Duodenal mucosa (tissue), 2 donors: ENCODE measurements around the gene TWSG1.

Experiments used
- H3K27ac ChIP-seq: one replicate; pipeline ENCODE4 v1.7.0; 2013; ENCODE audit warnings: low read depth, low read length
- H3K27me3 ChIP-seq, 2 donors: one replicate each; pipeline ENCODE4 v1.7.0; 2013; ENCODE audit warnings: low read length in 2 of 2, control low read depth in 1 of 2; ENCODE audit not compliant: insufficient read depth in 2 of 2, control insufficient read depth in 1 of 2
- H3K36me3 ChIP-seq, 2 donors: one replicate each; pipeline ENCODE4 v1.7.0; 2013; ENCODE audit warnings: low read length in 2 of 2, control low read depth in 1 of 2; ENCODE audit not compliant: insufficient read depth in 2 of 2, control insufficient read depth in 1 of 2
- H3K4me1 ChIP-seq, 2 donors: one replicate each; pipeline ENCODE4 v1.7.0; 2013; ENCODE audit warnings: low read length in 2 of 2, control low read depth in 1 of 2; ENCODE audit not compliant: insufficient read depth in 2 of 2, control insufficient read depth in 1 of 2
- H3K4me3 ChIP-seq, 2 donors: one replicate each; pipeline ENCODE4 v1.7.0; 2013; ENCODE audit warnings: low read length in 2 of 2, low read depth in 1 of 2
- H3K9ac ChIP-seq, 2 donors: one replicate each; pipeline ENCODE4 v1.7.0; 2013; ENCODE audit warnings: low read length in 2 of 2, low read depth in 1 of 2
- H3K9me3 ChIP-seq, 2 donors: one replicate each; pipeline ENCODE4 v1.7.0; 2013; ENCODE audit warnings: low read length in 2 of 2, control low read depth in 1 of 2; ENCODE audit not compliant: control insufficient read depth in 1 of 2

TWSG1 gene

DNA sequence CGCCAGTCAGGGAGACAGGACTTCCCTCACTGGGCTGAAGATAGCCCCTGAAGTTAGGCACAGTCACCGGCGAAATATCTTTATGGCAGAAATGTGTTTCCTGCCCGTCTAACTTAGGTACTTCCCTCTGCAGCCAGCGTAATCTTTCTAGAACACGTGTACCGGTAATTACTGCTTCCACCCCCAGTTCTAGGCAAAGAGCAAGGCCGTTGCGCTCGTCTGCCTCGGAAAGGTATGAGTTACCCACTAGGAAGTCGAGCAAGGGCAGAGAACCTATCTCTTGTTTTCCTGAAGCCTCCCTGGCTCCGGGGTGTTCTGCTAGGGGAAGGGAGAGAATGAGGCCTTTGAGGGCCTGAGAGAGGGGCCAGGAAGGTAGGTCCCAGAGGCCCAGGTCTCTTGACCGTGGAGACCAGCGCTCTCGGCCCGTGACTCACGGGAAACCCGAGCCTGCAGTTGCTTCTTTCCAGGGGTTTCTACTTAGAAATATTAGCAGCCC lies 70.0 kb downstream of the TWSG1 start:
- H3K36me3 ChIP-seq = no peaks in the 10 kb centered on the region
- no peak overlapping the region for H3K27ac ChIP-seq
- no peaks in the 10 kb centered on the region for H3K4me1 ChIP-seq
- H3K9ac ChIP-seq = peak overlapping the region in 1 of 2 donors; percentile 2
- H3K4me3 ChIP-seq = peak overlapping the region; percentile 0 to 29
- H3K9me3 ChIP-seq = no peaks in the 10 kb centered on the region
- no peaks in the 10 kb centered on the region for H3K27me3 ChIP-seq

DNA sequence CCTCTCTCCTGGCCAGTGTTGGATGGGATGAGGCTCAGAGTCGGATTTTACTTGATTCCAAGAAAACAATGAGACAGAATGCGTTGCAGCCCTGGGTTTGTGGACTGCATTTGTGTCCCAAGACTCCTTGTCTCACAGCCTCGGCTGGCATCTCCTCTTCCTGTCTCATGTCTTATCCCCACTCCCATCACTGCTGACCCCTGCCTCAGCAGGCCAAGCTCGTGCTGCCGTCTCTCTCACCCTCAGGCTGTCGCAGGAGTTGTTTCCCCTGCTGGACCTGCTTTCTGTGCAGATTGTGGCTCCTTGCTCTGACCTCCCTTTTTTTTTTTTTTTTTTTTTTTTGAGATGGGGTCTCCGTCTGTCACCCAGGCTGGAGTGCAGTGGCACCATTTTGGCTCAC lies 70.6 kb downstream of the TWSG1 start:
- H3K27me3 ChIP-seq = no peaks in the 10 kb centered on the region
- H3K4me3 ChIP-seq = no peak overlapping the region
- no peak overlapping the region for H3K27ac ChIP-seq
- H3K9ac ChIP-seq = no peak overlapping the region
- H3K36me3 ChIP-seq = no peaks in the 10 kb centered on the region
- no peaks in the 10 kb centered on the region for H3K4me1 ChIP-seq
- no peaks in the 10 kb centered on the region for H3K9me3 ChIP-seq

DNA sequence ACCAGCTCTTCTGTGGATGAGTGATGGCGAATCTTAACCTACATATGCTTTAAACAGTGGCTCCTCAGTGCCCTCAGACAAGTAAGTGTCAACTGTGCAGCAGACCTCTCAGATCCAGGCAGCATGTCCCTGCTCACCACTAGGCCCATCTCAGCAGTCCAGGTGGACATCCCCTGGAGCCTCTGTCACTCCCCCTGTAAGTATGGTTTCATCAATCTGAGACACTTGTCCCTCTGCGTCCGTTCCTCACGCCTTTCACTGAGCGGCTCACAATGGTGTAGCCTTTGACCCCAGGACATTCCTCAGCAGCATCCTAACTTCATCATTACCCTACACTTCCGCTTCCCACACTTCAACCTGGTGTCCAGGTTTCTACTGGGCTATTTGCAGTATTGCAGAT lies 71.4 kb downstream of the TWSG1 start:
- no peaks in the 10 kb centered on the region for H3K4me1 ChIP-seq
- no peaks in the 10 kb centered on the region for H3K27me3 ChIP-seq
- no peak overlapping the region for H3K9ac ChIP-seq
- no peaks in the 10 kb centered on the region for H3K36me3 ChIP-seq
- no peaks in the 10 kb centered on the region for H3K9me3 ChIP-seq
- H3K27ac ChIP-seq = no peak overlapping the region
- H3K4me3 ChIP-seq = no peak overlapping the region

DNA sequence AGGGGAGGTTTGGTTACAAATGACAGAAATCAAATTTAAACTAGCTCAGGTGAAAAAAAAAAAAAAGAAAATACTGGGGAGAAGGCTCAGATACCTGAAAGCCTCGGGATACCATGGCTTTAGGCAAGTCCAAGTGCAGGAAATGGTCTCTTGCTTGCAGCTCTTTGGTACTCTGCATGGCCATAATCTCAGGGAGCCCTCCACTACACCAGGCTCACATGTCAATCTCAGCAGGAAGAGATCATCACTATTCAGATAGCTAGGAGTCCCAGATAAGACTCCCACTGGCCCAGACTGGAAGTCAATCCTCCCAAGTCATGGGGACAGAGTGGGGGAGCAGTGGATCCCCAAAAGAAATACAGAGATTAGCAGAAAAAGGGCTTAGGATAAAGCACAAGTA lies 75.9 kb downstream of the TWSG1 start:
- Histone ChIP-seq H3K36me3 (no peaks in the 10 kb centered on the region), H3K27me3 (no peaks in the 10 kb centered on the region), H3K9ac (no peak overlapping the region), H3K4me1 (no peaks in the 10 kb centered on the region), H3K4me3 (no peak overlapping the region), H3K9me3 (no peaks in the 10 kb centered on the region), H3K27ac (no peak overlapping the region)

DNA sequence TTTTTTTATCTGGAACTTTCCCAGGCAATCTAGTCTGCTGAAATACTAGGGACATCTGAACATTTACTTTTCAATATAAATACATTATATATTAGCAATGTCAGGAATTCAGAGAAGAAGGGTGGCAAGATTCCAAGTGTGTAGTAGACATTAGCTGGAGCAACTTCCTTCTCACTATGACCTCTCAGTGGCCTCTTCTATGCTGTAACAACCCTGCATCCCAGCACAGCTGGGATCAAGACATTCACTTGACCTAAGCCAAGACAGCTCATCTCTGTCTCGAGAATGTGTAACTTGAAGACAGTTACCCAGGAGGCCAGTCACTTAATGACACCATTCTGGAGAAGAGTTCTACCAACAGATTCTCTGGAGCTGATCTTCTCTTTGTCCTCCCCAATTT lies 79.0 kb downstream of the TWSG1 start:
- H3K27ac ChIP-seq = no peak overlapping the region
- H3K36me3 ChIP-seq = no peaks in the 10 kb centered on the region
- H3K27me3 ChIP-seq = no peaks in the 10 kb centered on the region
- H3K9ac ChIP-seq = no peak overlapping the region
- no peaks in the 10 kb centered on the region for H3K4me1 ChIP-seq
- H3K4me3 ChIP-seq = no peak overlapping the region
- H3K9me3 ChIP-seq = no peaks in the 10 kb centered on the region

DNA sequence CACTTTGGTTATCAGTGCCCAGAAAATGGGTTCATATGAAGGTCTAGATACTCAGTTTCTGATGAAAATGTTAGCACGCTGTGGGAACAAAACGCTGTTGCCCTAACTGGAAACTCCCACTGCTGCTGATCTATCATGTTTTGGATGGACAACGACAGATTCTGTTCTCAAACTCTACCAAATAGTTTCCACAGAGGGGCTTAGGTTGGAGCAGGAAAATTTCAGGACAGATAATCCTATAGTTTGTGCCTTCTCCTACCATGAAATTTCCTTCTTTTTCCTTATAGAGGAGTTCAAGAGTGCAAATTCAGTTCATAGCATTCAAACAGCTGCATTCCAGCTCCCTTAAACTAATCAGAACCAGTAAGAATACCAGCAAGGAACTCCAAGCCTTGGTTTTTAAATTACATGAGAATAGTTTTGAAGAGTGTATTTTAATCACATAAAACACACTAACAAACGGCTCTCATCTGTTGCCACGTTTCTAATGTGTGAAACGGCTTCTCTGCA lies 82.0 kb downstream of the TWSG1 start:
- no peaks in the 10 kb centered on the region for H3K36me3 ChIP-seq
- H3K4me1 ChIP-seq = no peaks in the 10 kb centered on the region
- no peak overlapping the region for H3K4me3 ChIP-seq
- no peak overlapping the region for H3K27ac ChIP-seq
- H3K9ac ChIP-seq = no peak overlapping the region
- no peaks in the 10 kb centered on the region for H3K9me3 ChIP-seq
- H3K27me3 ChIP-seq = no peaks in the 10 kb centered on the region

DNA sequence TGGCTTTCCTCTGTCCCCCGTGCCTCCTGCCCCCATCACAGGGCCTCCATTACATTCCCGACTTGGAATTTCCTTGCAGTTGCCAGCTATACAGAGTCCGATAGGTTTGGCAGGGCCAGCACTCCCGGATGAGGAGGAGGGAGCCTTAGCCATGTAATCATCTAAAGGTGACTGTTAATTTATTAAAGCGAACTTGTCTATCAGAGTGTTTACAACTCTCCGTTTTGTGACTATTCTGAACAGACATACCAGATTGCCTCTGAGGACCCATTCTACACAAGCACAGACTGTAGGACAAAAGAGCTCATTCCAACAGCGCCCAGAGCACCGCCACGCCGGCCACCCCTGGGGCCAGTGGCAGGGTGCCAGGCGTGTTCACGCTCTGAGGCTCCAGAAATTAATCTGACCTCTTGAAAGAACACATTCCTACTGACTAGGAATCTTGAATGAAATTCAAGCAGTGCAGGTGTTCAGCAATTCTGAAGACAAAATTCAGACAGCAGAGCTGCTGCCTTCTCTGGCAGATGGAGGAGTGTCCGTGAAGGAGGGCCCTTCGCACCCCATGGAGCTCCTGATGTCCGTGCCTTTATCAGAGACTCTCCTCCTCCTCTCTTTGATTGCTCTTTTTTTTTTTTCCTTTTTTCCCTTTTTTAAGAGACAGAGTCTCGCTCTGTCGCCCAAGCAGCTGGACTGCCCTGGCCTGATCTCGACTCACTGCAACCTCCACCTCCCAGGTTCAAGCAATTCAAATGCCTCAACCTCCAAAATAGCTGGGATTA lies 82.7 kb downstream of the TWSG1 start:
- Histone ChIP-seq H3K4me1 (no peaks in the 10 kb centered on the region), H3K9me3 (no peaks in the 10 kb centered on the region), H3K9ac (no peak overlapping the region), H3K27me3 (no peaks in the 10 kb centered on the region), H3K36me3 (no peaks in the 10 kb centered on the region), H3K27ac (no peak overlapping the region), H3K4me3 (no peak overlapping the region)

DNA sequence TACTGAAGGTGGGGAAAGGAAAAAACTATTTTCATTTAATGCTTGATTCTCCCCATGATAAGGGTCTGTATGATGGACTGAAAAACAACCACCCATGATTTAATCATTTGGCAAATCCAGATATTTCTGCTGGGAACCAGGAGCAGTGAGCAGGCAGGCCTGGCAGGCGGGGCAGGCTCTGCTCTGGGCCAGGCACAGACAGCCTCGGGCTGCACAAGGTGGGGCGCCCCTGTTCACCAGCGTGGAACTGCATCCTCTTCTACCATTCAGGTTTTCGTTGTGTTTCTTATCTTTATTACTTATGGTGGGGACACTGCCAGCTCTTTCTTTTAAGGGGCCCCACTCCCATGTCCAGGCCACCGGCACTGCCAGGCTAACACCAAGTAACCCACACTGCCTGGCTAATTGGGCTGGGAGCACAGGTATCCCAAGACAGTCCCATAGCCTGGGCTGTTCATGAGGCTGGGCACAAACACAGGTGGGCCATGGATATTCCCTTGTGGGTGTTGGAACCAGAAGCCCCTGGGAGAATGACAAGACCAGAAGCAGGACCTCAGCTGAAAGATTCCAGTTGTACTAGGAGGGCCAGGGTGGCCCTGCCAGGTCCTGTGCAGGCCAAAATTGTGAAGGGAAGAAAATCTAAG lies 83.6 kb downstream of the TWSG1 start:
- Histone ChIP-seq H3K27ac (no peak overlapping the region), H3K4me1 (no peaks in the 10 kb centered on the region), H3K9ac (no peak overlapping the region), H3K4me3 (no peak overlapping the region), H3K9me3 (no peaks in the 10 kb centered on the region), H3K36me3 (no peaks in the 10 kb centered on the region), H3K27me3 (no peaks in the 10 kb centered on the region)

DNA sequence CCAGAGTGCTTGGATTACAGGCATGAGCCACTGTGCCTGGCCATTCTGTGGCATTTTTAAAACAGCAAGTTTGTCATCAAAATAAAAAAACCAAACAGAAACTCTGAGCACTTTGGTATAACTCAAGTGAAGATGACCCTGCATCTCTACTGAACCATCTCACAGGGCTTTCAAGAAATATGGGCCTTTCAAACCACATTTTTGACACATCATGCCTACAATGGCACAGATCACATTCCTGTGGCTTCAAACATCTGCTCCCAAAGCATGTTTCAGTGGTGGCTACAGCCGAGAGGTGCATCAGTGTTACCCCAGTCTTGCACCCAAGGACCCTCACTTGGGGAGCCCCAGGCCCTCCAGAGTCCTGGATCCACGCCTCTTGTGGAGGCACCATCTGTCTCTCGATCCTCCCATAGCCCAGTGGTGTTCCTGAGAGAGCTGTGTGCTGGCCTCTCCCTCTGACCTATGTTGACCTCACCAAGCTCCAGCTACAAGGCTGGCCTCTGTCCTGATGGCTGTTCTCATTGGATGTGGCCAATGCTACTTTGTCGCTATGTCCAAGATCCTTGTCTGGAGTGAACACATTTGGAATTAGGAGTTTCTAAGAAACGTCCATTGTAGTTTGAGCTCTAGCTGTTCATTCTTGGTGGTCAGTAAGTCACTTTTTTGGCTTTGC lies 85.5 kb downstream of the TWSG1 start:
- Histone ChIP-seq H3K4me3 (no peak overlapping the region), H3K9me3 (peaks cover 4 to 7% of the 10 kb centered on the region in 2 donors), H3K4me1 (no peaks in the 10 kb centered on the region), H3K27ac (no peak overlapping the region), H3K9ac (no peak overlapping the region), H3K27me3 (no peaks in the 10 kb centered on the region), H3K36me3 (no peaks in the 10 kb centered on the region)
